Skeletal muscle tissue (tissue), 4 donors: Measurements from ENCODE around the gene ANAPC13. TPM values are rescaled to one million over a fixed set of nuclear protein-coding genes. Genes with fewer than 3 reads are reported as not detected.
A peak's percentile ranks its signal among the peaks of the same experiment; 100 is the strongest.

Experiments used
- H3K27ac ChIP-seq: one replicate; pipeline ENCODE4 v1.7.0; 2013; ENCODE audit warnings: mild to moderate bottlenecking, low read depth, low read length, inconsistent platforms
- H3K27me3 ChIP-seq, 3 donors: one replicate each; pipeline ENCODE4 v1.7.0; 2013; ENCODE audit warnings: low read length in 3 of 3; ENCODE audit not compliant: control insufficient read depth in 3 of 3, insufficient read depth in 3 of 3
- H3K36me3 ChIP-seq, 3 donors: one replicate each; pipeline ENCODE4 v1.7.0; 2013; ENCODE audit warnings: low read length in 3 of 3; ENCODE audit not compliant: control insufficient read depth in 3 of 3, insufficient read depth in 3 of 3
- H3K4me1 ChIP-seq, 3 donors: one replicate each; pipeline ENCODE4 v1.7.0; 2013; ENCODE audit warnings: low read length in 3 of 3, mild to moderate bottlenecking in 3 of 3; ENCODE audit not compliant: control insufficient read depth in 3 of 3, insufficient read depth in 3 of 3
- H3K4me3 ChIP-seq, 3 donors: one replicate each; pipeline ENCODE4 v1.7.0; 2013; ENCODE audit warnings: low read length in 3 of 3
- H3K9ac ChIP-seq, 3 donors: one replicate each; pipeline ENCODE4 v1.7.0; 2013; ENCODE audit warnings: low read length in 3 of 3, mild to moderate bottlenecking in 3 of 3, moderate library complexity in 2 of 3, low read depth in 1 of 3
- H3K9me3 ChIP-seq, 3 donors: one replicate each; pipeline ENCODE4 v1.7.0; 2013; ENCODE audit warnings: low read length in 3 of 3; ENCODE audit not compliant: control insufficient read depth in 3 of 3
- total RNA-seq: library from RNA; depleted of rRNA; stranded (reverse); fragments of >200 nt; gene quantifications from one replicate; pipeline ENCODE4 v1.2.3, GENCODE V29; 2014
- donor health status: Osteomylitis.

Gene ANAPC13
- total RNA-seq, 1 donor from 2014 or later = 38.6 TPM

DNA sequence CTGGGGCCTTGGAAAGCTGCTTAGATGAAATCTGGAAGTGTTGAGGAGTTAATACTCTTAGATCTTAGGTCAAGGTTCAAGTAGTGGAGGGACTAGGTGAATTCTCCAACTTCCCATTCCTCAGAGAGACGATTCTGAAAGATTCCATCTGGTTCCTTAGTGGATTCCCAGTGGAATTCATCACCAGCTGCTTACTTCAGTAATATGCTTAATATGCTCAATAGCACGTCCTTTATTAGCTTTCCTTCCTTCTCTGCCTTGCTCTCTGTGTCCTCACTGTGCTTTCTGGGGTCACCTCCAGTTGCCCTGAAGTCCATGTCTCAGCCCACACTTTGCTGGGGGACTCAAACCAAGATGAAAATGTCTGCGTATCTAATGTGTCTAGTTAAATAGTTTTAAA, 31.1 kb upstream of the ANAPC13 start:
- Histone ChIP-seq H3K27me3 (no peaks in the 10 kb centered on the region), H3K36me3 (peaks cover 0 to 5% (median 0%) of the 10 kb centered on the region in 3 donors), H3K27ac (no peak overlapping the region), H3K9ac (no peak overlapping the region), H3K4me1 (peaks cover 0 to 3% (median 0%) of the 10 kb centered on the region in 3 donors), H3K9me3 (peaks cover 0 to 2% (median 0%) of the 10 kb centered on the region in 3 donors), H3K4me3 (no peak overlapping the region)

DNA sequence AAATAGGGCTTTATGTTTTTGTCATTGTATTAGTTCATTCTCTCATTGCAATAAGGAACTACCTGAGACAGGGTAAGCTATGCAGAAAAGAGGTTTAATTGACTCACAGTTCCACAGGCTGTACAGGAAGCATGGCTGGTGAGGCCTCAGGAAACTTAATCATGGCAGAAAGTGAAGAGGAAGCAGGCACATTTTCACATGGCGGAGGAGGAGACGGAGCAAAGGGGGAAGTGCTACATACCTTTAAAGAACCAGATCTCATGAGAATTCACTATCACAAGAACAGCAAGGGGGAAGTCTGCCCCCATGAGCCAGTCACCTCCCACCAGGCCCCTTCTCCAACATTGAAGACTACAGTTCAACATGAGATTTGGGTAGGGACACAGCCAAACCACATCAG, 25.7 kb upstream of the ANAPC13 start:
- Histone ChIP-seq H3K36me3 (peaks cover 4 to 21% (median 7%) of the 10 kb centered on the region in 3 donors), H3K27ac (no peak overlapping the region), H3K9ac (no peak overlapping the region), H3K4me1 (no peaks in the 10 kb centered on the region), H3K9me3 (no peaks in the 10 kb centered on the region), H3K4me3 (no peak overlapping the region), H3K27me3 (no peaks in the 10 kb centered on the region)

DNA sequence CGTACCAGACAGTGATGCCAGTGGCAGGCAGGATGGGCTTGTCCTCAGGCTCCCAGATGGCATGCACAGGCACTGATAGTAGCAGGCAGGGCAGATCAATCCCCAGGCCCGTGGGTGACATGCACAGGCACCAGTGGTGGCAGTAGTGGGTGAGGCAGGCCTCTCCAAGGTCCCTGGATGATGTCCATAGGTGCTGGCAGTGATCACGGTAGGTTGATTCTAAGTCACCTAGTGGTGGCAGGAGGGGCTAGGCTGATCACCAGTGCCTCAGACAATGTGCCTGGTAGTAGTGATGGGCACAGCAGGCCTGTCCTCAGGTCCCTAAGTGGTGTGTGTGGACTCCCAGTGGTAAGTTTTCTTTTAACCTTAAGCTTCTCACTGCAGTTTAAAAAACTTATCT, 19.7 kb upstream of the ANAPC13 start:
- Histone ChIP-seq H3K27me3 (no peaks in the 10 kb centered on the region), H3K36me3 (peaks cover 4 to 11% (median 7%) of the 10 kb centered on the region in 3 donors), H3K27ac (no peak overlapping the region), H3K4me3 (no peak overlapping the region), H3K4me1 (peaks cover 0 to 6% (median 0%) of the 10 kb centered on the region in 3 donors), H3K9ac (no peak overlapping the region), H3K9me3 (no peaks in the 10 kb centered on the region)

- Histone ChIP-seq H3K9me3 (no peaks in the 10 kb centered on the region), H3K27me3 (no peaks in the 10 kb centered on the region), H3K4me3 (no peak overlapping the region), H3K36me3 (peaks cover 3 to 9% (median 5%) of the 10 kb centered on the region in 3 donors), H3K27ac (no peak overlapping the region), H3K4me1 (peaks cover 0 to 6% (median 0%) of the 10 kb centered on the region in 3 donors), H3K9ac (no peak overlapping the region)
Observed at GRCh38 chr3:134504132-134504531, 18.3 kb upstream of the ANAPC13 start.

GRCh38 chr3:134503266-134503665, 17.5 kb upstream of the ANAPC13 start:
- H3K9ac ChIP-seq = no peak overlapping the region
- no peaks in the 10 kb centered on the region for H3K9me3 ChIP-seq

DNA sequence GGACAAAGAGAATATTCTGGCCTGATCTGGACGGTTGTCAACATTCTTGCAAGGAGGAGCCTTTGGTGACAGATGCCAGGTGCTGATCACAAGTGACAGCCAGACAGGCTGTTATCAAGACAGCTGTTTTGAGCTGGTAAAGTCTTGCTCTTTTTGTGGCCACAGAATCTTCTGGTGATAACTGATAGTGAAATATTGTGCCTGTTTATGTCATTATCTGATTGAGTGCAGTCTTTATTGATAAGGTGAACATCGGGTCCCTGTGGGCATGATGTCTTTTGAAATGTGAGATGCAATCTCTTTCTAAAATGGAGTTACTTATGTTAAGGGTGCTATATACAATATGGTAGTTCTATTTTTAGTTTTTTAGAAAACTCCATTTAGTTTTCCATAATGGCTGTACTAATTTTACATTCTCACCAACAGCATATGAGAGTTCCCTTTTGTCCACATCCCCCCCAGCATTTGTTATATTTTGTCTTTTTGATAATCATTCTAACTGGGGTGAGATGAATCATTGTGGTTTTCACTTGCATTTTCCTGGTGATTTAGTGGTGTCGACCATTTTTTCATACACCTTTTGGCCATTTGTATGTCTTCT, 10.8 kb upstream of the ANAPC13 start:
- H3K27me3 ChIP-seq = no peaks in the 10 kb centered on the region
- no peak overlapping the region for H3K9ac ChIP-seq
- peaks cover 0 to 13% (median 0%) of the 10 kb centered on the region in 3 donors for H3K36me3 ChIP-seq
- no peaks in the 10 kb centered on the region for H3K9me3 ChIP-seq
- H3K4me3 ChIP-seq = no peak overlapping the region
- H3K27ac ChIP-seq = no peak overlapping the region
- H3K4me1 ChIP-seq = peaks cover 3 to 12% (median 9%) of the 10 kb centered on the region in 3 donors

More at GRCh38 chr3:134503266-134503665, 17.5 kb upstream of the ANAPC13 start:
- Histone ChIP-seq H3K27me3 (no peaks in the 10 kb centered on the region), H3K36me3 (peaks cover 0 to 7% (median 4%) of the 10 kb centered on the region in 3 donors), H3K4me1 (peaks cover 0 to 6% (median 0%) of the 10 kb centered on the region in 3 donors), H3K27ac (no peak overlapping the region), H3K4me3 (no peak overlapping the region)

DNA sequence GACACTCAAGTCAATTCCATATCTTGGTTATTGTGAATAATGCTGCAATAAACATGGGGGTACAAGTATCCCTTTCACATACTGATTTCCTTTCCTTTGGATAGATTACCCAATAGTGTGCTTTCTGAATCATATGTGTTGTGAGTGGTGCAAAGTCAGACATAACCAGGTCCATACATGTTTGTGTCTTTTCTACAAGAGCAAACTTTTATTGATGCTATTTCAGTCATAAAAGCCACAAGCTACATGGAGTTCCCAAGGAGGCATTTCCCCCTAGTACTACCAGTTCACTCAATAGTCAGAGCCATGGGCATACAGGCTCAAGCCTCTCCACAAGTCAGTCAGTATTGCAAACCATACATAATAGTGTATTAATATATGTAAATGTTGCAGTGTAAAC, 10.2 kb upstream of the ANAPC13 start:
- H3K4me1 ChIP-seq = peaks cover 3 to 12% (median 9%) of the 10 kb centered on the region in 3 donors
- H3K9me3 ChIP-seq = no peaks in the 10 kb centered on the region
- H3K9ac ChIP-seq = no peak overlapping the region
- H3K4me3 ChIP-seq = no peak overlapping the region
- no peaks in the 10 kb centered on the region for H3K27me3 ChIP-seq
- no peak overlapping the region for H3K27ac ChIP-seq
- peaks cover 0 to 13% (median 0%) of the 10 kb centered on the region in 3 donors for H3K36me3 ChIP-seq

DNA sequence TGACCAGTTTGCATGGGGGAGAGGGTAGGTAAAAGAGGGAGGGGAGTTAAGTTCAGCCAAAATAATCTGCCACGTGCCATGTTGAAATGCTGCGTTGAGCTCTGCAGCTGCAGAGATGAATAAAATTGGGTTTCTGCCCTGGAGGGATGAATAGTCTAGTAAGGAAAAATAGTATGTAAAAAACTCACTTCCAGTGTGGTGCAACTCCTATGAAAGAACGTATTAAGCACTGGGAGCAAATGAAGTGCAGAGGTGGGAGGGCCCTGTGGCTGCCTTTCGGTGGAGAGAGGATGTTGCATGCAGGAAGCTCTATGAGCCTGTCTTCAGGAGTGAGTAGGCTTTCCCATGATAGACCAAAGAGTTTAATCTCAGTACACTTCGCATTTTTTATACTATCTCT, 8.7 kb upstream of the ANAPC13 start:
- H3K36me3 ChIP-seq = peaks cover 0 to 13% (median 0%) of the 10 kb centered on the region in 3 donors
- no peaks in the 10 kb centered on the region for H3K9me3 ChIP-seq
- H3K4me1 ChIP-seq = peaks cover 3 to 12% (median 9%) of the 10 kb centered on the region in 3 donors
- no peak overlapping the region for H3K27ac ChIP-seq
- H3K4me3 ChIP-seq = no peak overlapping the region
- no peak overlapping the region for H3K9ac ChIP-seq
- no peaks in the 10 kb centered on the region for H3K27me3 ChIP-seq

- Histone ChIP-seq H3K4me1 (peaks cover 15 to 43% (median 32%) of the 10 kb centered on the region in 3 donors), H3K27ac (peak overlapping the region; percentile 90), H3K9ac (peak overlapping the region; percentile 91 to 96 (median 93)), H3K27me3 (no peaks in the 10 kb centered on the region), H3K9me3 (no peaks in the 10 kb centered on the region), H3K36me3 (peaks cover 1 to 4% (median 2%) of the 10 kb centered on the region in 3 donors), H3K4me3 (peak overlapping the region in 2 of 3 donors; percentile 6 to 99)
Observed at GRCh38 chr3:134487406-134487805, 1.6 kb upstream of the ANAPC13 start.

DNA sequence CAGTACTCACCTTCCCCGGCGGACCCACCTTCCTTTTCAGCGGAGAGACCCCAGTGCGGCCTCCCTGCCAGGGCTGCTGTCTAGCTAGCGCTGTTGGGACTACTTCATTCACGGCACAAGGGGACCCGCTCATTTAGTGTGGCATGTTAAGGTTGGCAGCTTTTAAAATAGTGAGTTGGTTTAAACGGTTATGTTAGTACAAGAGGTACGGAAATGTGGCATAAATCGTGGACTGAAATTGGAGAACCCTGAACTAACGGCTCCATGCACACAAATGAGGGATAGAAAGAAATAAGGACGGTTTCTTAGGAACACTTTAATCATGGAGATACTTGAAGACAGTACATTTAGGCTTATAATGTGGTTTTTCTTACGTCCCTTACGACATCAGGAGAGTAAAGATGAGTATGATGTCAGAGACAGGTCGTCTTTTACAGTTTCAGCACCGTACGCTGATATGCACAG, 824 bp upstream of the ANAPC13 start:
- Histone ChIP-seq H3K9ac (peak overlapping the region; percentile 91 to 96 (median 93)), H3K36me3 (peaks cover 6 to 11% (median 8%) of the 10 kb centered on the region in 3 donors), H3K9me3 (no peaks in the 10 kb centered on the region), H3K4me3 (peak overlapping the region; percentile 74 to 99 (median 95)), H3K27me3 (no peaks in the 10 kb centered on the region), H3K27ac (peak overlapping the region; percentile 90), H3K4me1 (peaks cover 15 to 43% (median 32%) of the 10 kb centered on the region in 3 donors)
